Keratinocyte (primary cell): ENCODE data around the gene UBE2D2. TPM values are rescaled to one million over a fixed set of nuclear protein-coding genes. Genes with fewer than 3 reads are reported as not detected.

Source experiments
- DNase-seq: peaks from one replicate; pipeline ENCODE4 v3.0.0-alpha.2; 2011; ENCODE audit warnings: low read depth, missing footprints, low spot score
- FAIRE-seq: peaks from 2 replicates; lab custom pipeline; 2011; peaks lifted over from hg19 to GRCh38; lab: Jason Lieb, UNC
- H2AFZ ChIP-seq: 2 replicates; pipeline ENCODE4 v1.6.0; 2012; ENCODE audit warnings: low read length, control low read depth, inconsistent platforms; ENCODE audit not compliant: control insufficient read depth
- H3K27ac ChIP-seq: 2 replicates; pipeline ENCODE4 v1.5.1; 2011; ENCODE audit warnings: low read length; ENCODE audit not compliant: control insufficient read depth, insufficient read depth
- H3K27me3 ChIP-seq: 3 replicates; pipeline ENCODE4 v1.6.0; 2011; ENCODE audit warnings: low read length; ENCODE audit not compliant: control insufficient read depth, insufficient read depth; ENCODE audit errors: extremely low read depth
- H3K36me3 ChIP-seq, 2 experiments: 2 replicates in 1 of 2; 3 replicates in 1 of 2; pipeline ENCODE4 v1.5.1; 2011; ENCODE audit warnings: low read length in 2 of 2, mild to moderate bottlenecking in 1 of 2; ENCODE audit not compliant: control insufficient read depth in 2 of 2, insufficient read depth in 2 of 2; ENCODE audit errors: extremely low read depth in 1 of 2
- H3K4me1 ChIP-seq: 3 replicates; pipeline ENCODE4 v1.5.1; 2011; ENCODE audit warnings: low read length; ENCODE audit not compliant: control insufficient read depth, insufficient read depth; ENCODE audit errors: extremely low read depth
- H3K4me2 ChIP-seq: 3 replicates; pipeline ENCODE4 v1.6.0; 2011; ENCODE audit warnings: low read depth, low read length; ENCODE audit not compliant: control insufficient read depth, insufficient read depth; ENCODE audit errors: extremely low read depth
- H3K4me3 ChIP-seq, 3 experiments: fragments of 200-600 bp in 1 of 3; sonication (generic) in 1 of 3; 2 replicates in 2 of 3; 3 replicates in 1 of 3; pipeline ENCODE4 v1.5.1; 2011 to 2016; ENCODE audit warnings: low read length in 3 of 3, mild to moderate bottlenecking in 3 of 3, control low read depth in 2 of 3, inconsistent platforms in 1 of 3, low read depth in 1 of 3, mixed read lengths in 1 of 3, mixed run types in 1 of 3, moderate library complexity in 1 of 3; ENCODE audit not compliant: control insufficient read depth in 2 of 3, insufficient read depth in 2 of 3; ENCODE audit errors: extremely low read depth in 1 of 3
- H3K79me2 ChIP-seq: 2 replicates; pipeline ENCODE4 v1.6.0; 2012; ENCODE audit warnings: low read length; ENCODE audit not compliant: control insufficient read depth, insufficient read depth
- H3K9ac ChIP-seq: 3 replicates; pipeline ENCODE4 v1.6.0; 2011; ENCODE audit warnings: low read length; ENCODE audit not compliant: control insufficient read depth, insufficient read depth; ENCODE audit errors: extremely low read depth
- H3K9me1 ChIP-seq: 3 replicates; pipeline ENCODE4 v1.6.0; 2011; ENCODE audit warnings: low read length; ENCODE audit not compliant: control insufficient read depth, insufficient read depth; ENCODE audit errors: extremely low read depth
- H3K9me3 ChIP-seq: 2 replicates; pipeline ENCODE4 v1.5.1; 2012; ENCODE audit warnings: low read depth, low read length; ENCODE audit not compliant: control insufficient read depth
- H4K20me1 ChIP-seq: 3 replicates; pipeline ENCODE4 v1.6.0; 2011; ENCODE audit warnings: low read length; ENCODE audit not compliant: control insufficient read depth, insufficient read depth; ENCODE audit errors: extremely low read depth
- CTCF ChIP-seq, 3 experiments: IDR thresholded peaks in 1 of 3; conservative IDR thresholded peaks in 1 of 3; optimal IDR thresholded peaks in 1 of 3; 2 replicates in 2 of 3; 3 replicates in 1 of 3; pipeline versions ENCODE3 to v1.5.1; 2011; ENCODE audit warnings: low read length in 3 of 3, mild to moderate bottlenecking in 3 of 3, moderate library complexity in 2 of 3, control low read depth in 1 of 3, inconsistent platforms in 1 of 3; ENCODE audit not compliant: insufficient read depth in 2 of 3; ENCODE audit errors: extremely low read depth in 1 of 3
- EZH2 ChIP-seq: IDR thresholded peaks from one replicate; pipeline ENCODE4 v1.6.1; 2012; ENCODE audit warnings: inconsistent platforms, mild to moderate bottlenecking, low read length, moderate library complexity
- dilution Hi-C: fragments of 300-500 bp; cut with MboI; formaldehyde crosslinking; loops from one replicate; pipeline ENCODE4 v1.7.0; 2020; ENCODE audit warnings: low sequenced_read_pairs; ENCODE audit not compliant: extremely low pct_ligation_motif_present
- polyA plus RNA-seq, 5 experiments: library from polyadenylated mRNA; depleted of rRNA in 3 of 5; stranded (reverse) in 3 of 5; stranded (forward) in 1 of 5; unstranded in 1 of 5; fragments of >200 nt; gene quantifications; 1 replicate in 1 of 5; 2 replicates in 3 of 5; 3 replicates in 1 of 5; pipeline versions ENCODE4 v1.2.1 to v1.2.3, GENCODE V29; 2011 to 2012; ENCODE audit warnings: missing spikeins in 2 of 5, low read depth in 1 of 5, low replicate concordance in 1 of 5

UBE2D2 gene
- polyA plus RNA-seq, 1 donor (not counting 4 experiments of a cell fraction or from before 2014, with no cell fraction given) = 127 TPM

- Histone ChIP-seq H3K27ac (no peak overlapping the region), H3K9me1 (no peaks in the 10 kb centered on the region), H3K4me3 (no peak overlapping the region), H3K36me3 (no peaks in the 10 kb centered on the region), H3K79me2 (no peaks in the 10 kb centered on the region), H2AFZ (no peak overlapping the region), H4K20me1 (no peaks in the 10 kb centered on the region), H3K9me3 (no peaks in the 10 kb centered on the region), H3K9ac (no peak overlapping the region), H3K4me1 (no peaks in the 10 kb centered on the region), H3K4me2 (no peak overlapping the region), H3K27me3 (no peaks in the 10 kb centered on the region)
- DNase-seq = no peak
- FAIRE-seq = no peak
- no peak for TF ChIP-seq EZH2
- no peak for TF ChIP-seq CTCF (optimal IDR thresholded peaks at IDR 0.05 in 1 of 3, IDR thresholded peaks at IDR 0.05 in 1 of 3, conservative IDR thresholded peaks at IDR 0.05 in 1 of 3; ENCODE audit: extremely low read depth in 1 of 3, insufficient read depth in 2 of 3, low read length in 3 of 3)
- dilution Hi-C loops = no loop called here
Measured at GRCh38 chr5:139554264-139554663, 6.9 kb upstream of the UBE2D2 start.

- DNase-seq (no peak), FAIRE-seq (no peak)
- H3K27me3 ChIP-seq = no peaks in the 10 kb centered on the region
- peaks cover 0 to under 1% of the 10 kb centered on the region in 2 experiments for H3K36me3 ChIP-seq
- no peaks in the 10 kb centered on the region for H3K9me3 ChIP-seq
- peaks cover 12% of the 10 kb centered on the region for H3K79me2 ChIP-seq
- TF ChIP-seq EZH2 (no peak), CTCF (optimal IDR thresholded peaks at IDR 0.05 in 1 of 3, IDR thresholded peaks at IDR 0.05 in 1 of 3, conservative IDR thresholded peaks at IDR 0.05 in 1 of 3; ENCODE audit: extremely low read depth in 1 of 3, insufficient read depth in 2 of 3, low read length in 3 of 3) (no peak)
- dilution Hi-C loops = no loop called here
- H3K4me3 ChIP-seq = no peak overlapping the region
- peaks cover 1% of the 10 kb centered on the region for H4K20me1 ChIP-seq
- no peak overlapping the region for H3K9ac ChIP-seq
- H3K27ac ChIP-seq = no peak overlapping the region
- peaks cover 6% of the 10 kb centered on the region for H3K4me1 ChIP-seq
- no peak overlapping the region for H2AFZ ChIP-seq
- H3K4me2 ChIP-seq = no peak overlapping the region
- no peaks in the 10 kb centered on the region for H3K9me1 ChIP-seq
Measured at GRCh38 chr5:139557811-139558210, 3.3 kb upstream of the UBE2D2 start.
